22Rv1 (cell line): ENCODE data around the gene UCKL1.
A peak's percentile ranks its signal among the peaks of the same experiment; 100 is the strongest.

Source experiments
- H3K27ac ChIP-seq: fragments of 450-650 bp; 2 replicates; pipeline ENCODE4 v1.5.1; 2017
- CTCF ChIP-seq: fragments of 450-650 bp; IDR thresholded peaks from 2 replicates; pipeline ENCODE4 v1.5.1; 2017; ENCODE audit warnings: mild to moderate bottlenecking
- ZFX ChIP-seq: fragments of 450-650 bp; IDR thresholded peaks from 2 replicates; pipeline ENCODE4 v1.6.1; 2017; ENCODE audit warnings: antibody characterized with exemption, borderline replicate concordance

UCKL1 gene

GRCh38 chr20:63953764-63954429 is 2.3 kb downstream of the UCKL1 start:
- TF ChIP-seq ZFX (no peak), CTCF (no peak)
- peak overlapping the region; percentile 89; the same call in 1 of the 2 replicates for H3K27ac ChIP-seq

- no peak for TF ChIP-seq CTCF
- no peak for TF ChIP-seq ZFX
- H3K27ac ChIP-seq = peak overlapping the region; percentile 20; the same call in 1 of the 2 replicates
Observed at GRCh38 chr20:63952769-63953168, 3.4 kb downstream of the UCKL1 start.

- TF ChIP-seq ZFX = no peak
- TF ChIP-seq CTCF = no peak
- H3K27ac ChIP-seq = 0 out of 2 replicates have a peak overlapping the region, but pooled peaks have one; percentile 7
Observed at GRCh38 chr20:63952210-63952535, 4.0 kb downstream of the UCKL1 start.

GRCh38 chr20:63951398-63952209 is 4.6 kb downstream of the UCKL1 start:
- TF ChIP-seq CTCF (no peak), ZFX (no peak)
- 0 out of 2 replicates have a peak overlapping the region, but pooled peaks have one; percentile 83 for H3K27ac ChIP-seq

GRCh38 chr20:63950701-63951397 is 5.4 kb downstream of the UCKL1 start:
- TF ChIP-seq CTCF = no peak
- no peak for TF ChIP-seq ZFX
- H3K27ac ChIP-seq = peak overlapping the region; percentile 83; the same call in 1 of the 2 replicates

- H3K27ac ChIP-seq = peak overlapping the region; percentile 83
- no peak for TF ChIP-seq CTCF
- TF ChIP-seq ZFX = no peak
Observed at GRCh38 chr20:63947638-63948456, 8.4 kb downstream of the UCKL1 start.
